NCI-H187 treated with DMSO at 0.1 percent for 48 hours (cell line): Measurements from ENCODE around the gene ZNF697.

Source experiments
- DNase-seq: peaks from one replicate; lab custom pipeline; 2025; lab: John Stamatoyannopoulos, UW

Gene ZNF697

GRCh38 chr1:119662034-119662437, 14.0 kb upstream of the ZNF697 start:
- DNase-seq = no peak

- no peak for DNase-seq
These were observed 12.4 kb upstream of the ZNF697 start for GRCh38 chr1:119660253-119661083.

GRCh38 chr1:119659628-119660027, 11.6 kb upstream of the ZNF697 start:
- DNase-seq = no peak

- no peak for DNase-seq
These were observed 8.4 kb upstream of the ZNF697 start for GRCh38 chr1:119656410-119656955.

- DNase-seq = no peak
These were observed 7.1 kb upstream of the ZNF697 start for GRCh38 chr1:119655154-119655553.

GRCh38 chr1:119653839-119654170, 5.7 kb upstream of the ZNF697 start:
- no peak for DNase-seq

- no peak for DNase-seq
These were observed 5.2 kb upstream of the ZNF697 start for GRCh38 chr1:119653135-119653838.

GRCh38 chr1:119652587-119652986, 4.5 kb upstream of the ZNF697 start:
- DNase-seq = no peak

- no peak for DNase-seq
These were observed 3.6 kb upstream of the ZNF697 start for GRCh38 chr1:119651641-119652040.

GRCh38 chr1:119651133-119651532, 3.1 kb upstream of the ZNF697 start:
- no peak for DNase-seq

- DNase-seq = no peak
These were observed 546 bp upstream of the ZNF697 start for GRCh38 chr1:119648620-119649004.

- DNase-seq = no peak
These were observed 785 bp downstream of the ZNF697 start for GRCh38 chr1:119647228-119647733.

GRCh38 chr1:119646521-119647227, 1.4 kb downstream of the ZNF697 start:
- DNase-seq = no peak

- no peak for DNase-seq
These were observed 9.0 kb downstream of the ZNF697 start for GRCh38 chr1:119639109-119639508.

GRCh38 chr1:119637710-119638109, 10.4 kb downstream of the ZNF697 start:
- no peak for DNase-seq

GRCh38 chr1:119636491-119637089, 11.5 kb downstream of the ZNF697 start:
- DNase-seq = no peak

GRCh38 chr1:119635811-119636390, 12.2 kb downstream of the ZNF697 start:
- no peak for DNase-seq

GRCh38 chr1:119634016-119634415, 14.1 kb downstream of the ZNF697 start:
- DNase-seq = no peak

- DNase-seq = no peak
These were observed 14.5 kb downstream of the ZNF697 start for GRCh38 chr1:119633575-119633974.

GRCh38 chr1:119632841-119633240, 15.2 kb downstream of the ZNF697 start:
- DNase-seq = no peak

GRCh38 chr1:119632103-119632490, 16.0 kb downstream of the ZNF697 start:
- DNase-seq = no peak
